ENCODE measurements around the gene TMEM169. TPM values are rescaled to one million over a fixed set of nuclear protein-coding genes. Genes with fewer than 3 reads are reported as not detected.

The TMEM169 gene
- total and polyA plus RNA-seq, 2 of the 13 experiments (the other 11 are each of a cell fraction or from before 2014, with no cell fraction given) = 1.5 to 4.5 TPM

GRCh38 chr2:216148983-216149382 lies 67.3 kb downstream of the TMEM169 start:
- H3K27me3 ChIP-seq (ENCODE audit: control insufficient read depth in 1 of 2, insufficient read depth in 2 of 2, low read length in 2 of 2) = no peaks in the 10 kb centered on the region
- no peaks in the 10 kb centered on the region for H3K79me2 ChIP-seq (ENCODE audit: insufficient read depth, low read length)
- WGBS (ENCODE audit: low lambda C conversion rate) = 95% methylated on average over 4 of the region's 4 CpGs
- no peak overlapping the region for H2AFZ ChIP-seq (ENCODE audit: low read length)
- no peak overlapping the region for H3K9ac ChIP-seq (ENCODE audit: insufficient read depth, low read depth, low read length)
- ChIA-PET CTCF (ENCODE audit: low intra/inter-chr PET ratio, low total read pairs) (no interaction called here), POLR2A (no interaction called here)
- H4K20me1 ChIP-seq (ENCODE audit: insufficient read depth, low read length) = no peaks in the 10 kb centered on the region
- no peak overlapping the region for H3K4me2 ChIP-seq (ENCODE audit: low read depth, low read length)
- intact Hi-C loops (cut with micrococcal nuclease; ENCODE audit: unreplicated experiment) = no loop called here
- DNase-seq (ENCODE audit: low spot score) = no peak
- BruUV-seq (replicated peaks) = no TSS peak
- no peak overlapping the region for H3K4me3 ChIP-seq (replicated peaks in 1 of 3; ENCODE audit: insufficient read depth in 1 of 3, low read depth in 2 of 3, low read length in 3 of 3)
- no peaks in the 10 kb centered on the region for H3K4me1 ChIP-seq (ENCODE audit: insufficient read depth, low read length)
- FAIRE-seq = no peak
- ATAC-seq = no peak
- in situ Hi-C loops (cut with HindIII; ENCODE audit: extremely low pct_ligation_motif_present, low pct_unique_long_range_greater_than_20kb) = no loop called here
- H3K9me3 ChIP-seq (ENCODE audit: low read length) = no peaks in the 10 kb centered on the region
- H3K27ac ChIP-seq (ENCODE audit: extremely low read length, insufficient read depth, low read length) = no peak overlapping the region
- H3K36me3 ChIP-seq (replicated peaks in 1 of 2; ENCODE audit: control insufficient read depth in 1 of 2, insufficient read depth in 2 of 2, low read length in 2 of 2) = peaks cover 40 to 97% of the 10 kb centered on the region in 2 experiments
- TF ChIP-seq IRF9 (CRISPR knock-in tag; IDR thresholded peaks at IDR 0.05; ENCODE audit: borderline replicate concordance) (no peak), BCL6 (CRISPR knock-in tag; IDR thresholded peaks at IDR 0.05) (no peak), TSC22D2 (CRISPR knock-in tag; IDR thresholded peaks at IDR 0.05; ENCODE audit: borderline replicate concordance) (no peak), JUND (CRISPR knock-in tag; IDR thresholded peaks at IDR 0.05) (no peak), ZNF503 (CRISPR knock-in tag; IDR thresholded peaks at IDR 0.05) (no peak), ZNF431 (CRISPR knock-in tag; IDR thresholded peaks at IDR 0.05; ENCODE audit: borderline replicate concordance, low read depth) (no peak), NKX3-1 (CRISPR knock-in tag; IDR thresholded peaks at IDR 0.05) (no peak), PTBP1 (IDR thresholded peaks at IDR 0.05; ENCODE audit: low read depth, low read length, poor library complexity, severe bottlenecking) (no peak), SRSF9 (IDR thresholded peaks at IDR 0.05; ENCODE audit: borderline replicate concordance, insufficient read depth, low read depth, low read length, poor library complexity, severe bottlenecking) (no peak), ZHX2 (IDR thresholded peaks at IDR 0.05; ENCODE audit: low read depth) (no peak), ZHX2 (CRISPR knock-in tag; IDR thresholded peaks at IDR 0.05; ENCODE audit: borderline replicate concordance) (no peak), MATR3 (CRISPR knock-in tag; IDR thresholded peaks at IDR 0.05) (no peak), ZNF572 (CRISPR knock-in tag; IDR thresholded peaks at IDR 0.05) (no peak)
